ENCODE results near the gene SRBD1. TPM values are rescaled to one million over a fixed set of nuclear protein-coding genes. Genes with fewer than 3 reads are reported as not detected.
A peak's percentile ranks its signal among the peaks of the same experiment; 100 is the strongest.

SRBD1 gene
- total RNA-seq, 1 experiment from 2014 or later: 19.8 TPM

DNA sequence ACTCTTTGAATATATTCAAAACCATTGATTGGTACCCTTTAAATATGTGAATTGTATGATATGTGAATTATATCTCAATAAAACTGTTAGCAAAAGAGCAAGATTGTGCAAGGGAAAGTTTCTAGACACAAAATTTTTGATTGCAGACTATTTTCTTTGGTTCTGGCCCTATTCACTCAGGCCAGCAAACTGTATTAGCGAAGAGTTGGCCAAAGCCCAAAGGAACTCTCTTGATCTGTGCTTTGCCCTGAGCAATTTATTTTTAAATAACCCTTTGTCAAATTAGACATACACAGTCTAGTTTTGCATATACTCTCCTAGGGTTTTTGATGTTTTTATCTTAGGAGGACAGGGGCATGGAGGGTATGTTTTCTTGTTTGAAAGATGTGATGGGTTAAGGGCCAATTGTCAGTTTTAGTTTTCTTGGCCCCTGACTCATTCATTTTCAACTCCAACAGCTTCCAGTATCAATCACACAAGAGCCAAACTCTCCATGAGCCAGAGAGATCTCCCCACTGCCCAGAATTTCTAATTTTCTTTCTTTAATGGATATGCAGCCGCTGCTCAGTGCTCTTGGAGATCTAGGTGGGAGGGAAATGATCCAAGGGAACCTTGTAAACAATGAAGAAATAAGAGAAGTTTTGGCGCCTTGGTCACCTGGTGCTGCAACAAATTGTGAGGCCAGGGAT lies 231.5 kb downstream of the SRBD1 start:
- H3K36me3 ChIP-seq (ENCODE audit: low read depth, low read length): no peaks in the 10 kb centered on the region
- H3K4me2 ChIP-seq (ENCODE audit: low read length): peak overlapping the region; percentile 4; the same call in 1 of the 2 replicates
- ATAC-seq (no peak), DNase-seq (no peak)
- H3K4me3 ChIP-seq (ENCODE audit: low read length): no peak overlapping the region
- ChIA-PET POLR2A (ENCODE audit: unreplicated experiment) (interaction anchor here (0.5 kb wide), 1 partner anchor 139 kb away, joined by 3 read pairs; no protein-coding TSS in a partner anchor), CTCF (interaction anchor here (0.7 kb wide), 1 partner anchor 116 kb away, joined by 3 read pairs; no protein-coding TSS in a partner anchor)
- TF ChIP-seq, protein P1, sequence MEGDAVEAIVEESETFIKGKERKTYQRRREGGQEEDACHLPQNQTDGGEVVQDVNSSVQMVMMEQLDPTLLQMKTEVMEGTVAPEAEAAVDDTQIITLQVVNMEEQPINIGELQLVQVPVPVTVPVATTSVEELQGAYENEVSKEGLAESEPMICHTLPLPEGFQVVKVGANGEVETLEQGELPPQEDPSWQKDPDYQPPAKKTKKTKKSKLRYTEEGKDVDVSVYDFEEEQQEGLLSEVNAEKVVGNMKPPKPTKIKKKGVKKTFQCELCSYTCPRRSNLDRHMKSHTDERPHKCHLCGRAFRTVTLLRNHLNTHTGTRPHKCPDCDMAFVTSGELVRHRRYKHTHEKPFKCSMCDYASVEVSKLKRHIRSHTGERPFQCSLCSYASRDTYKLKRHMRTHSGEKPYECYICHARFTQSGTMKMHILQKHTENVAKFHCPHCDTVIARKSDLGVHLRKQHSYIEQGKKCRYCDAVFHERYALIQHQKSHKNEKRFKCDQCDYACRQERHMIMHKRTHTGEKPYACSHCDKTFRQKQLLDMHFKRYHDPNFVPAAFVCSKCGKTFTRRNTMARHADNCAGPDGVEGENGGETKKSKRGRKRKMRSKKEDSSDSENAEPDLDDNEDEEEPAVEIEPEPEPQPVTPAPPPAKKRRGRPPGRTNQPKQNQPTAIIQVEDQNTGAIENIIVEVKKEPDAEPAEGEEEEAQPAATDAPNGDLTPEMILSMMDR (conservative IDR thresholded peaks at IDR 0.05; ENCODE audit: low read depth, low read length): no peak
- TF ChIP-seq EZH2 (IDR thresholded peaks at IDR 0.05; ENCODE audit: low read length, unreplicated experiment): no peak
- no peak for TF ChIP-seq EZH2phosphoT487 (IDR thresholded peaks at IDR 0.05; ENCODE audit: borderline replicate concordance, low read length)
- no peaks in the 10 kb centered on the region for H3K27me3 ChIP-seq (ENCODE audit: low read length)
- peak overlapping the region; percentile 98 for H3K27ac ChIP-seq (ENCODE audit: low read length)
- peak overlapping the region; percentile 67 for H3K9ac ChIP-seq (ENCODE audit: low read length)
- H3F3A ChIP-seq (ENCODE audit: low read length, unreplicated experiment): no peaks in the 10 kb centered on the region
- no peak overlapping the region for H2AFZ ChIP-seq (ENCODE audit: low read length)
- H3K79me2 ChIP-seq (ENCODE audit: low read length): no peaks in the 10 kb centered on the region
- H3K9me3 ChIP-seq (ENCODE audit: low read length): peaks cover 6% of the 10 kb centered on the region; the same call in 1 of the 2 replicates
- H3K4me1 ChIP-seq (ENCODE audit: insufficient read depth, low read length): peaks cover 40% of the 10 kb centered on the region
- BruUV-seq (replicated peaks): no TSS peak
- intact Hi-C loops (cut with micrococcal nuclease): loop anchor here (1.0 to 5.0 kb wide), 5 partner anchors 61 to 354 kb away; no protein-coding TSS in a partner anchor
- no peaks in the 10 kb centered on the region for H3K9me2 ChIP-seq (replicated peaks; ENCODE audit: low read length)
- H4K20me1 ChIP-seq (ENCODE audit: low read length): no peaks in the 10 kb centered on the region

DNA sequence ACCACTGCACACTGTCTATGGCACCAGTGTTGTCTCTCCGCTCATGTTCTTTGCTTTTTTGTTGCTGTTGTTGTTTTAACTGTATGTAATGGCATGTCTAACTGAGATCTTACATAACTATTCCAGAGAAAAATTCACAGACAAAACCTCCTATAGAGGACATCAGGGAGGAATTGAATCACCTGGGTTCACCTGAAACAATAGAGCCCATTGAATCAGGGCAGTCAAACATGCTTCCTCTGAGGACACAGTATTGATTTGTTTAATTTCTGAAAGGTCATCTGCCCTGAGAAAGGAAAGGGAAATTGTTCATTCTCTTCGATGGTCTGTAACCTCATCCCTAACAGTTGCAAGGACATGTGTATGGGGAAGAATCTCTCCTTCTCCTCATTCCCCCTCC lies 237.5 kb downstream of the SRBD1 start:
- Histone ChIP-seq H3K4me3 (ENCODE audit: low read length) (no peak overlapping the region), H3K9me3 (ENCODE audit: low read length) (peaks cover 6% of the 10 kb centered on the region; the same call in 1 of the 2 replicates), H2AFZ (ENCODE audit: low read length) (no peak overlapping the region), H3K27me3 (ENCODE audit: low read length) (no peaks in the 10 kb centered on the region), H3K27ac (ENCODE audit: low read length) (no peak overlapping the region), H3K9me2 (replicated peaks; ENCODE audit: low read length) (no peaks in the 10 kb centered on the region), H3F3A (ENCODE audit: low read length, unreplicated experiment) (no peaks in the 10 kb centered on the region), H3K9ac (ENCODE audit: low read length) (no peak overlapping the region), H3K79me2 (ENCODE audit: low read length) (no peaks in the 10 kb centered on the region), H3K4me1 (ENCODE audit: insufficient read depth, low read length) (peaks cover 5% of the 10 kb centered on the region; the same call in 1 of the 2 replicates), H3K36me3 (ENCODE audit: low read depth, low read length) (no peaks in the 10 kb centered on the region), H3K4me2 (ENCODE audit: low read length) (no peak overlapping the region), H4K20me1 (ENCODE audit: low read length) (no peaks in the 10 kb centered on the region)
- DNase-seq (peak; percentile 14), ATAC-seq (no peak)
- POLR2A ChIA-PET (ENCODE audit: unreplicated experiment): no interaction called here
- TF ChIP-seq, protein P1 (conservative IDR thresholded peaks at IDR 0.05; ENCODE audit: low read depth, low read length): no peak
- TF ChIP-seq EZH2 (IDR thresholded peaks at IDR 0.05; ENCODE audit: low read length, unreplicated experiment): no peak
- TF ChIP-seq EZH2phosphoT487 (IDR thresholded peaks at IDR 0.05; ENCODE audit: borderline replicate concordance, low read length): no peak
- intact Hi-C loops (cut with micrococcal nuclease): no loop called here
- BruUV-seq (replicated peaks): no TSS peak
- CTCF ChIA-PET: no interaction called here

DNA sequence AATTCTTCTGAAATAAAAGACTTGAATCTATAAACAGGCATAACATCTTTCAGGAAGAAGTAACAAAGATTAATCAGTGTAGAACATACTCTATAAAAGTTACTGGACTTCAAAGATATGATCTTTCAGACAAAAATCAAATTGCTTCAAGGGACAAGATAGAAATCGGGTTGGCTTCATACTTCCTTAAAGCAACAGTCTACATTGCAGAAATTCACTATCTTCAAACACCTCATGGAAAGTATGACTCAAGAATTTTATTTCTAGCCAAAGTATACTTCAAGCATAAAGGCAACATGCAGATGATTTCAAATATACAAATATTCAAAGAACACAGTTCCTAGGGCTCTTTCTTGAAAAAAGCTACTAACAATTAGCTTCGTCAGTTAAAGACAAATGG lies 240.7 kb downstream of the SRBD1 start:
- H3K27me3 ChIP-seq (ENCODE audit: low read length): no peaks in the 10 kb centered on the region
- no peak overlapping the region for H3K4me3 ChIP-seq (ENCODE audit: low read length)
- CTCF ChIA-PET: no interaction called here
- DNase-seq (peak; percentile 34), ATAC-seq (no peak)
- H3K4me2 ChIP-seq (ENCODE audit: low read length): no peak overlapping the region
- no peak overlapping the region for H3K9ac ChIP-seq (ENCODE audit: low read length)
- H3K9me3 ChIP-seq (ENCODE audit: low read length): no peaks in the 10 kb centered on the region
- POLR2A ChIA-PET (ENCODE audit: unreplicated experiment): no interaction called here
- no peaks in the 10 kb centered on the region for H3K36me3 ChIP-seq (ENCODE audit: low read depth, low read length)
- no peaks in the 10 kb centered on the region for H3K79me2 ChIP-seq (ENCODE audit: low read length)
- intact Hi-C loops (cut with micrococcal nuclease): no loop called here
- H3F3A ChIP-seq (ENCODE audit: low read length, unreplicated experiment): no peaks in the 10 kb centered on the region
- no peak overlapping the region for H3K27ac ChIP-seq (ENCODE audit: low read length)
- H3K9me2 ChIP-seq (replicated peaks; ENCODE audit: low read length): no peaks in the 10 kb centered on the region
- peaks cover 5% of the 10 kb centered on the region; the same call in 1 of the 2 replicates for H3K4me1 ChIP-seq (ENCODE audit: insufficient read depth, low read length)
- TF ChIP-seq EZH2phosphoT487 (IDR thresholded peaks at IDR 0.05; ENCODE audit: borderline replicate concordance, low read length) (no peak), EZH2 (IDR thresholded peaks at IDR 0.05; ENCODE audit: low read length, unreplicated experiment) (no peak)
- TF ChIP-seq, protein P1 (conservative IDR thresholded peaks at IDR 0.05; ENCODE audit: low read depth, low read length): no peak
- H2AFZ ChIP-seq (ENCODE audit: low read length): 0 out of 2 replicates have a peak overlapping the region, but pooled peaks have one; percentile 6
- H4K20me1 ChIP-seq (ENCODE audit: low read length): no peaks in the 10 kb centered on the region
- BruUV-seq (replicated peaks): no TSS peak

Data from PC-3 (cell line).